Stimulated activated CD8-positive, alpha-beta memory T cell treated with anti-CD3 and anti-CD28 coated beads, Interleukin-15, amount 100 ng/mL, for 1 hour (primary cell): ENCODE results near the gene MTR.
"Not testable (repeated sequence)": the region's sequence is repeated elsewhere in the genome, so short reads cannot be mapped to it uniquely, and the experiment has no call there.

ENCODE experiments used
- DNase-seq: peaks from one replicate; pipeline ENCODE4 v3.0.0-alpha.2; 2020; ENCODE audit warnings: low read depth

Gene MTR

GRCh38 chr1:236833575-236833974 lies 38.5 kb downstream of the MTR start:
- DNase-seq = no peak

GRCh38 chr1:236834876-236835275 lies 39.8 kb downstream of the MTR start:
- DNase-seq = no peak

GRCh38 chr1:236835491-236835890 lies 40.4 kb downstream of the MTR start:
- DNase-seq = no peak

- no peak for DNase-seq
Measured at GRCh38 chr1:236836157-236836556, 41.1 kb downstream of the MTR start.

- no peak for DNase-seq
Measured at GRCh38 chr1:236837115-236837514, 42.0 kb downstream of the MTR start.

- DNase-seq = no peak
Measured at GRCh38 chr1:236837897-236838296, 42.8 kb downstream of the MTR start.

GRCh38 chr1:236841341-236841740 lies 46.2 kb downstream of the MTR start:
- DNase-seq = no peak

GRCh38 chr1:236844499-236845271 lies 49.6 kb downstream of the MTR start:
- DNase-seq = no peak

GRCh38 chr1:236845830-236846229 lies 50.7 kb downstream of the MTR start:
- DNase-seq = no peak

GRCh38 chr1:236848274-236848923 lies 53.3 kb downstream of the MTR start:
- DNase-seq = no peak

- DNase-seq = no peak
Measured at GRCh38 chr1:236850077-236850979, 55.2 kb downstream of the MTR start.

- DNase-seq = no peak
Measured at GRCh38 chr1:236851871-236852270, 56.8 kb downstream of the MTR start.

- DNase-seq = no peak
Measured at GRCh38 chr1:236853921-236854604, 59.0 kb downstream of the MTR start.

- DNase-seq = no peak
Measured at GRCh38 chr1:236854605-236854983, 59.5 kb downstream of the MTR start.

GRCh38 chr1:236856649-236857048 lies 61.6 kb downstream of the MTR start:
- DNase-seq = not testable (repeated sequence)

- DNase-seq = no peak
Measured at GRCh38 chr1:236858165-236858564, 63.1 kb downstream of the MTR start.

GRCh38 chr1:236860101-236860500 lies 65.0 kb downstream of the MTR start:
- DNase-seq = no peak

- DNase-seq = no peak
Measured at GRCh38 chr1:236860674-236861073, 65.6 kb downstream of the MTR start.

- no peak for DNase-seq
Measured at GRCh38 chr1:236861560-236862218, 66.6 kb downstream of the MTR start.

- no peak for DNase-seq
Measured at GRCh38 chr1:236862219-236862591, 67.1 kb downstream of the MTR start.

GRCh38 chr1:236862615-236863211 lies 67.6 kb downstream of the MTR start:
- no peak for DNase-seq
